ENCODE results near the gene CT47A7.

- TF ChIP-seq, protein P1, sequence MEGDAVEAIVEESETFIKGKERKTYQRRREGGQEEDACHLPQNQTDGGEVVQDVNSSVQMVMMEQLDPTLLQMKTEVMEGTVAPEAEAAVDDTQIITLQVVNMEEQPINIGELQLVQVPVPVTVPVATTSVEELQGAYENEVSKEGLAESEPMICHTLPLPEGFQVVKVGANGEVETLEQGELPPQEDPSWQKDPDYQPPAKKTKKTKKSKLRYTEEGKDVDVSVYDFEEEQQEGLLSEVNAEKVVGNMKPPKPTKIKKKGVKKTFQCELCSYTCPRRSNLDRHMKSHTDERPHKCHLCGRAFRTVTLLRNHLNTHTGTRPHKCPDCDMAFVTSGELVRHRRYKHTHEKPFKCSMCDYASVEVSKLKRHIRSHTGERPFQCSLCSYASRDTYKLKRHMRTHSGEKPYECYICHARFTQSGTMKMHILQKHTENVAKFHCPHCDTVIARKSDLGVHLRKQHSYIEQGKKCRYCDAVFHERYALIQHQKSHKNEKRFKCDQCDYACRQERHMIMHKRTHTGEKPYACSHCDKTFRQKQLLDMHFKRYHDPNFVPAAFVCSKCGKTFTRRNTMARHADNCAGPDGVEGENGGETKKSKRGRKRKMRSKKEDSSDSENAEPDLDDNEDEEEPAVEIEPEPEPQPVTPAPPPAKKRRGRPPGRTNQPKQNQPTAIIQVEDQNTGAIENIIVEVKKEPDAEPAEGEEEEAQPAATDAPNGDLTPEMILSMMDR (conservative IDR thresholded peaks at IDR 0.05; ENCODE audit: low read depth in 2 of 2), result peak; percentile 28 to 38; a peak in 3 of 4 replicates
- no peak for TF ChIP-seq JUNB (IDR thresholded peaks at IDR 0.05; ENCODE audit: unreplicated experiment)
- TF ChIP-seq POLR2AphosphoS5 (IDR thresholded peaks at IDR 0.05; ENCODE audit: low read depth), result no peak
- no peak for TF ChIP-seq EZH2 (IDR thresholded peaks at IDR 0.05; ENCODE audit: low read depth, unreplicated experiment)
Observed at GRCh38 chrX:121000589-121000988, 44.2 kb upstream of the CT47A7 start.
